ENCODE measurements around the gene AGXT2.

The AGXT2 gene

GRCh38 chr5:35083150-35083549 is 35.4 kb upstream of the AGXT2 start:
- H3K27ac ChIP-seq (ENCODE audit: low read depth, low read length) = no peak overlapping the region
- no peaks in the 10 kb centered on the region for H3K27me3 ChIP-seq (ENCODE audit: control insufficient read depth in 1 of 2, insufficient read depth in 2 of 2, low read length in 2 of 2)
- peaks cover 0 to 8% of the 10 kb centered on the region in 2 donors for H3K36me3 ChIP-seq (ENCODE audit: control insufficient read depth in 1 of 2, insufficient read depth in 2 of 2, low read length in 2 of 2)
- no peak overlapping the region for H3K9ac ChIP-seq (ENCODE audit: low read depth in 1 of 2, low read length in 2 of 2)
- no peak overlapping the region for H3K4me3 ChIP-seq (ENCODE audit: low read depth in 1 of 2, low read length in 2 of 2)
- no peaks in the 10 kb centered on the region for H3K4me1 ChIP-seq (ENCODE audit: control insufficient read depth in 1 of 2, insufficient read depth in 2 of 2, low read length in 2 of 2)
- H3K9me3 ChIP-seq (ENCODE audit: control insufficient read depth in 1 of 2, low read length in 2 of 2) = no peaks in the 10 kb centered on the region

GRCh38 chr5:35082530-35082929 is 34.8 kb upstream of the AGXT2 start:
- no peaks in the 10 kb centered on the region for H3K9me3 ChIP-seq (ENCODE audit: control insufficient read depth in 1 of 2, low read length in 2 of 2)

GRCh38 chr5:35081134-35081533 is 33.4 kb upstream of the AGXT2 start:
- no peaks in the 10 kb centered on the region for H3K4me1 ChIP-seq (ENCODE audit: control insufficient read depth in 1 of 2, insufficient read depth in 2 of 2, low read length in 2 of 2)
- no peaks in the 10 kb centered on the region for H3K27me3 ChIP-seq (ENCODE audit: control insufficient read depth in 1 of 2, insufficient read depth in 2 of 2, low read length in 2 of 2)
- no peak overlapping the region for H3K9ac ChIP-seq (ENCODE audit: low read depth in 1 of 2, low read length in 2 of 2)
- no peak overlapping the region for H3K4me3 ChIP-seq (ENCODE audit: low read depth in 1 of 2, low read length in 2 of 2)
- no peak overlapping the region for H3K27ac ChIP-seq (ENCODE audit: low read depth, low read length)
- H3K36me3 ChIP-seq (ENCODE audit: control insufficient read depth in 1 of 2, insufficient read depth in 2 of 2, low read length in 2 of 2) = peaks cover 0 to 5% of the 10 kb centered on the region in 2 donors
- H3K9me3 ChIP-seq (ENCODE audit: control insufficient read depth in 1 of 2, low read length in 2 of 2) = no peaks in the 10 kb centered on the region

More at GRCh38 chr5:35082530-35082929, 34.8 kb upstream of the AGXT2 start:
- Histone ChIP-seq H3K27me3 (ENCODE audit: control insufficient read depth in 1 of 2, insufficient read depth in 2 of 2, low read length in 2 of 2) (no peaks in the 10 kb centered on the region), H3K9ac (ENCODE audit: low read depth in 1 of 2, low read length in 2 of 2) (no peak overlapping the region), H3K36me3 (ENCODE audit: control insufficient read depth in 1 of 2, insufficient read depth in 2 of 2, low read length in 2 of 2) (peaks cover 0 to 8% of the 10 kb centered on the region in 2 donors), H3K27ac (ENCODE audit: low read depth, low read length) (no peak overlapping the region), H3K4me1 (ENCODE audit: control insufficient read depth in 1 of 2, insufficient read depth in 2 of 2, low read length in 2 of 2) (no peaks in the 10 kb centered on the region), H3K4me3 (ENCODE audit: low read depth in 1 of 2, low read length in 2 of 2) (no peak overlapping the region)

GRCh38 chr5:35073160-35073559 is 25.4 kb upstream of the AGXT2 start:
- Histone ChIP-seq H3K36me3 (ENCODE audit: control insufficient read depth in 1 of 2, insufficient read depth in 2 of 2, low read length in 2 of 2) (peaks cover 0 to 20% of the 10 kb centered on the region in 2 donors), H3K4me1 (ENCODE audit: control insufficient read depth in 1 of 2, insufficient read depth in 2 of 2, low read length in 2 of 2) (no peaks in the 10 kb centered on the region), H3K9ac (ENCODE audit: low read depth in 1 of 2, low read length in 2 of 2) (no peak overlapping the region), H3K4me3 (ENCODE audit: low read depth in 1 of 2, low read length in 2 of 2) (no peak overlapping the region), H3K27me3 (ENCODE audit: control insufficient read depth in 1 of 2, insufficient read depth in 2 of 2, low read length in 2 of 2) (no peaks in the 10 kb centered on the region), H3K9me3 (ENCODE audit: control insufficient read depth in 1 of 2, low read length in 2 of 2) (no peaks in the 10 kb centered on the region), H3K27ac (ENCODE audit: low read depth, low read length) (no peak overlapping the region)

GRCh38 chr5:35069188-35069587 is 21.4 kb upstream of the AGXT2 start:
- H3K4me1 ChIP-seq (ENCODE audit: control insufficient read depth in 1 of 2, insufficient read depth in 2 of 2, low read length in 2 of 2) = no peaks in the 10 kb centered on the region
- no peak overlapping the region for H3K4me3 ChIP-seq (ENCODE audit: low read depth in 1 of 2, low read length in 2 of 2)
- no peaks in the 10 kb centered on the region for H3K27me3 ChIP-seq (ENCODE audit: control insufficient read depth in 1 of 2, insufficient read depth in 2 of 2, low read length in 2 of 2)
- H3K36me3 ChIP-seq (ENCODE audit: control insufficient read depth in 1 of 2, insufficient read depth in 2 of 2, low read length in 2 of 2) = peaks cover 0 to 29% of the 10 kb centered on the region in 2 donors
- no peak overlapping the region for H3K27ac ChIP-seq (ENCODE audit: low read depth, low read length)
- H3K9me3 ChIP-seq (ENCODE audit: control insufficient read depth in 1 of 2, low read length in 2 of 2) = no peaks in the 10 kb centered on the region
- H3K9ac ChIP-seq (ENCODE audit: low read depth in 1 of 2, low read length in 2 of 2) = no peak overlapping the region

GRCh38 chr5:35067985-35068384 is 20.2 kb upstream of the AGXT2 start:
- no peaks in the 10 kb centered on the region for H3K4me1 ChIP-seq (ENCODE audit: control insufficient read depth in 1 of 2, insufficient read depth in 2 of 2, low read length in 2 of 2)
- H3K4me3 ChIP-seq (ENCODE audit: low read depth in 1 of 2, low read length in 2 of 2) = no peak overlapping the region
- H3K36me3 ChIP-seq (ENCODE audit: control insufficient read depth in 1 of 2, insufficient read depth in 2 of 2, low read length in 2 of 2) = peaks cover 0 to 29% of the 10 kb centered on the region in 2 donors
- no peaks in the 10 kb centered on the region for H3K27me3 ChIP-seq (ENCODE audit: control insufficient read depth in 1 of 2, insufficient read depth in 2 of 2, low read length in 2 of 2)
- H3K27ac ChIP-seq (ENCODE audit: low read depth, low read length) = no peak overlapping the region
- no peaks in the 10 kb centered on the region for H3K9me3 ChIP-seq (ENCODE audit: control insufficient read depth in 1 of 2, low read length in 2 of 2)
- no peak overlapping the region for H3K9ac ChIP-seq (ENCODE audit: low read depth in 1 of 2, low read length in 2 of 2)

DNA sequence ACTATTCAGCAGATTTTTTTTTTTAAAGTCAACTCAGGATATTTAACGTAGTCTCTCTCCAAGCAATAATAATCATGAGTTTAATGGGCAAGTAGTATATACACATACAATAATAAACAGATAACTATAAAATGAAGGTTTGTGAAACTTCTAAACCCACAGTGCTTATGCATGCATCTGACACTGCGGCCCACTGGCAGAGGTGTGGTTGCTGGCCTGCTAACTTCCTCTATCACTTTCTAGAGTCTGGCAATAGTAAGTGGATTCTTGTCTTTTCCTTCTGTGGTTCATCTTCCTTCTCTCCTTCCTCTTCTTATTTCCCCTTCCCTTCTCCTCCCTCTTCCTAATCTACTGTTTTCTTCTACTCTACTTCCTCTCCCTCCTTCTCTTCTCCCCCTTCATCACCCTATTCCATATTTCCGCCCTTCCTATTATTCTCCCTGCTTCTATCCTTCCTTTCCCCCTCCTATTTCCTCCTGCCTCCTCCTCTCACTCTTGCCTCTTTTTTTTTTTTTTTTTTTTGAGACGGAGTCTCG is 18.6 kb upstream of the AGXT2 start:
- H3K36me3 ChIP-seq (ENCODE audit: control insufficient read depth in 1 of 2, insufficient read depth in 2 of 2, low read length in 2 of 2) = peaks cover 0 to 22% of the 10 kb centered on the region in 2 donors
- no peaks in the 10 kb centered on the region for H3K27me3 ChIP-seq (ENCODE audit: control insufficient read depth in 1 of 2, insufficient read depth in 2 of 2, low read length in 2 of 2)
- no peak overlapping the region for H3K27ac ChIP-seq (ENCODE audit: low read depth, low read length)
- H3K9ac ChIP-seq (ENCODE audit: low read depth in 1 of 2, low read length in 2 of 2) = no peak overlapping the region
- no peak overlapping the region for H3K4me3 ChIP-seq (ENCODE audit: low read depth in 1 of 2, low read length in 2 of 2)
- no peaks in the 10 kb centered on the region for H3K9me3 ChIP-seq (ENCODE audit: control insufficient read depth in 1 of 2, low read length in 2 of 2)
- no peaks in the 10 kb centered on the region for H3K4me1 ChIP-seq (ENCODE audit: control insufficient read depth in 1 of 2, insufficient read depth in 2 of 2, low read length in 2 of 2)

GRCh38 chr5:35063414-35063813 is 15.7 kb upstream of the AGXT2 start:
- Histone ChIP-seq H3K4me1 (ENCODE audit: control insufficient read depth in 1 of 2, insufficient read depth in 2 of 2, low read length in 2 of 2) (no peaks in the 10 kb centered on the region), H3K9me3 (ENCODE audit: control insufficient read depth in 1 of 2, low read length in 2 of 2) (no peaks in the 10 kb centered on the region), H3K27ac (ENCODE audit: low read depth, low read length) (no peak overlapping the region), H3K27me3 (ENCODE audit: control insufficient read depth in 1 of 2, insufficient read depth in 2 of 2, low read length in 2 of 2) (no peaks in the 10 kb centered on the region), H3K9ac (ENCODE audit: low read depth in 1 of 2, low read length in 2 of 2) (no peak overlapping the region), H3K36me3 (ENCODE audit: control insufficient read depth in 1 of 2, insufficient read depth in 2 of 2, low read length in 2 of 2) (peaks cover 3 to 10% of the 10 kb centered on the region in 2 donors), H3K4me3 (ENCODE audit: low read depth in 1 of 2, low read length in 2 of 2) (no peak overlapping the region)

GRCh38 chr5:35061211-35061770 is 13.5 kb upstream of the AGXT2 start:
- Histone ChIP-seq H3K4me1 (ENCODE audit: control insufficient read depth in 1 of 2, insufficient read depth in 2 of 2, low read length in 2 of 2) (no peaks in the 10 kb centered on the region), H3K4me3 (ENCODE audit: low read depth in 1 of 2, low read length in 2 of 2) (no peak overlapping the region), H3K36me3 (ENCODE audit: control insufficient read depth in 1 of 2, insufficient read depth in 2 of 2, low read length in 2 of 2) (peaks cover 3 to 9% of the 10 kb centered on the region in 2 donors), H3K9me3 (ENCODE audit: control insufficient read depth in 1 of 2, low read length in 2 of 2) (no peaks in the 10 kb centered on the region), H3K9ac (ENCODE audit: low read depth in 1 of 2, low read length in 2 of 2) (no peak overlapping the region), H3K27ac (ENCODE audit: low read depth, low read length) (no peak overlapping the region), H3K27me3 (ENCODE audit: control insufficient read depth in 1 of 2, insufficient read depth in 2 of 2, low read length in 2 of 2) (no peaks in the 10 kb centered on the region)

DNA sequence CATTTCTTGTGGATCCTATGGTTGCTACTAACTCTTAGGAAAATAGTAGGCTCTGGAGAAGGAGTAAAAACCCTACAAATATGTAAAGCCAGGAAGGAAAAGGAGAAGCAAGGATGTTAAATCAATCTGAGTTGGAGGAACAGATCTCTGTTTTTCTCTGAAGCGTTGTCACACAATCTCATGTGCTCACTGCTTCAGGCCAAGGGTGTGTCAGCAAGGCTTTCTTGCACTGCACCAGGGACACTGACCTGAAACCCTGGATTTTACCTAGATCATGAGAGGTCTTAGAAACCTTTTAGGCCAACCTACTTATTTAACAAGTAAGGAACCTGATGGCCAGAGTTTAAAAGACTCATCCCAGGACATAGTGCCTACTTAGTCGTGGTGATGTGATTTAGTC is 12.5 kb upstream of the AGXT2 start:
- H3K4me1 ChIP-seq (ENCODE audit: control insufficient read depth in 1 of 2, insufficient read depth in 2 of 2, low read length in 2 of 2) = no peaks in the 10 kb centered on the region
- peaks cover 3 to 5% of the 10 kb centered on the region in 2 donors for H3K36me3 ChIP-seq (ENCODE audit: control insufficient read depth in 1 of 2, insufficient read depth in 2 of 2, low read length in 2 of 2)
- no peak overlapping the region for H3K4me3 ChIP-seq (ENCODE audit: low read depth in 1 of 2, low read length in 2 of 2)
- H3K9me3 ChIP-seq (ENCODE audit: control insufficient read depth in 1 of 2, low read length in 2 of 2) = no peaks in the 10 kb centered on the region
- no peak overlapping the region for H3K9ac ChIP-seq (ENCODE audit: low read depth in 1 of 2, low read length in 2 of 2)
- no peak overlapping the region for H3K27ac ChIP-seq (ENCODE audit: low read depth, low read length)
- H3K27me3 ChIP-seq (ENCODE audit: control insufficient read depth in 1 of 2, insufficient read depth in 2 of 2, low read length in 2 of 2) = no peaks in the 10 kb centered on the region

All from duodenal mucosa (tissue), 2 donors.